ENCODE data around the gene CTNNBIP1.

GRCh38 chr1:9890224-9890731 is 19.8 kb downstream of the CTNNBIP1 start:
- no peak for TF ChIP-seq POLR2A (IDR thresholded peaks at IDR 0.05)
- TF ChIP-seq CTCF (IDR thresholded peaks at IDR 0.05 in 8 of 11, conservative IDR thresholded peaks at IDR 0.05 in 3 of 11) = no peak

Data from spleen (tissue), 7 donors.